ENCODE results near the gene GNG8.

Gene GNG8

GRCh38 chr19:46665072-46665471 lies 29.1 kb upstream of the GNG8 start:
- no peak for DNase-seq (ENCODE audit: low read depth in 2 of 2)
- H3K4me3 ChIP-seq (replicated peaks in 1 of 2; ENCODE audit: low read depth in 2 of 2, low read length in 2 of 2): no peak overlapping the region
- no peak for TF ChIP-seq CTCF (IDR thresholded peaks at IDR 0.05; ENCODE audit: low read depth, low read length)

DNA sequence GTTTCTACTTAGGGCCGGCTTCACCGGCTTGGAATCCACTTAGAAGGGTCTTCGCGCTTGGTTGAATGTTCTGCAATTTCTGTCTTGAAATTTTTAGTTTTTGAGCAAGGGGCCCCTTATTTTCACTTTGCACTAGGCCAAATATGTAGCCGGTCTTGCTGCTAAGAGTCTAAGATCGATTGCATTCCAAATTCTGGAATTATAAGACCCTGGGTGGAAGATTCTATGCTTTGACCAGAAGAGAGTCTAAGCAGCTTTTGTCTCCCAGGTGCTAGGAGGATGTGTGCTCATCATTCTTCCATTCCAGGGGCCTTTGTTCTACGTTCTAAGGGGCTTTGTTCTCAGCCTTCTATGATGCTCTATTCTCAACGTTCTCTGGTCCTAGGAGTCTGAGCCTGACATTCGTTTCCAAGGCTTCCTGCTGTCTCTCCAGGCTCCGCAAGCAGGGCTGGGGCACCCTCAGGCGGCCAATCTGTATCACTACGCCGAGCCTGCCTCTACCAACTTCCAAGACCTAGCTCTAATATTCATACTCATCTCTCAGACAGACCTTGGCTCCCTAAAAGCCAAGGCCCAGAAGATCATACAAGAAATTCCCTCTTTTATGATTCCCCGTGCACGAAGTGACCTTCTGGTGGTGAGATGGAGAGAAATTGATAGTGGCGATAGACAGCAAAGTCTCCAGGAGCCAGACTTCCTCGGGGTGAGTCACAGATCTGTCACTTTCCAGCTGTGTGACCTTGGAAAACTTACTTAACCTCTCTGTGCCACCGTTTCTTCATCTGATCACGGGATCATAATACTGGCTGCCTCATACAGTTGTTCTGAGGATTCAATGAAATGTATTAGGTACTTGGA lies 26.0 kb upstream of the GNG8 start:
- peak; percentile 95 for DNase-seq (ENCODE audit: low read depth in 2 of 2)
- H3K4me3 ChIP-seq (replicated peaks in 1 of 2; ENCODE audit: low read depth in 2 of 2, low read length in 2 of 2): peak overlapping the region; percentile 29 to 49
- peak; percentile 96 for TF ChIP-seq CTCF (IDR thresholded peaks at IDR 0.05; ENCODE audit: low read depth, low read length)

- peak; percentile 100 for DNase-seq (ENCODE audit: low read depth in 2 of 2)
- TF ChIP-seq CTCF (IDR thresholded peaks at IDR 0.05; ENCODE audit: low read depth, low read length): no peak
- H3K4me3 ChIP-seq (replicated peaks in 1 of 2; ENCODE audit: low read depth in 2 of 2, low read length in 2 of 2): peak within 1 kb of the TSS; percentile 58 to 73
Measured at GRCh38 chr19:46661020-46661731, 25.2 kb upstream of the GNG8 start, which contains the start of gene DACT3. Gene DACT3 (minus strand): TSS chr19:46661182. CDS start chr19:46661064, 118 bp downstream.

- DNase-seq (ENCODE audit: low read depth in 2 of 2): no peak
- H3K4me3 ChIP-seq (replicated peaks in 1 of 2; ENCODE audit: low read depth in 2 of 2, low read length in 2 of 2): peak overlapping the region; percentile 58 to 73
- no peak for TF ChIP-seq CTCF (IDR thresholded peaks at IDR 0.05; ENCODE audit: low read depth, low read length)
Measured at GRCh38 chr19:46660551-46661019, 24.6 kb upstream of the GNG8 start.

- peak overlapping the region; percentile 58 to 73 for H3K4me3 ChIP-seq (replicated peaks in 1 of 2; ENCODE audit: low read depth in 2 of 2, low read length in 2 of 2)
- DNase-seq (ENCODE audit: low read depth in 2 of 2): peak in 1 of 2 donors; percentile 41
- no peak for TF ChIP-seq CTCF (IDR thresholded peaks at IDR 0.05; ENCODE audit: low read depth, low read length)
Measured at GRCh38 chr19:46660008-46660517, 24.1 kb upstream of the GNG8 start.

GRCh38 chr19:46659151-46660007 lies 23.4 kb upstream of the GNG8 start:
- peak overlapping the region; percentile 58 to 73 for H3K4me3 ChIP-seq (replicated peaks in 1 of 2; ENCODE audit: low read depth in 2 of 2, low read length in 2 of 2)
- no peak for TF ChIP-seq CTCF (IDR thresholded peaks at IDR 0.05; ENCODE audit: low read depth, low read length)
- no peak for DNase-seq (ENCODE audit: low read depth in 2 of 2)

Measured in cardiac fibroblast (primary cell).